ENCODE measurements around the gene STPG4. TPM values are rescaled to one million over a fixed set of nuclear protein-coding genes. Genes with fewer than 3 reads are reported as not detected.

Gene STPG4
- total and polyA plus RNA-seq, 12 donors, result 0.06 to 0.45 (median 0.44) TPM; not detected in 9

- Histone ChIP-seq H3K4me1 (peaks cover 23 to 76% (median 64%) of the 10 kb centered on the region in 9 donors), H3K27ac (peak overlapping the region in 9 of 10 donors; percentile 3 to 78 (median 63)), H3K9me3 (no peaks in the 10 kb centered on the region), H3K27me3 (no peaks in the 10 kb centered on the region), H3K4me3 (no peak overlapping the region), H3K36me3 (no peaks in the 10 kb centered on the region)
- intact Hi-C loops (cut with DNase I), result loop anchor here in 3 of 10 donors (5.0 to 10.0 kb wide), 2 partner anchors 84 to 186 kb away; no protein-coding TSS in a partner anchor
- ATAC-seq (peak; percentile 74 to 87 (median 82)), DNase-seq (peak in 1 of 2 donors; percentile 75)
- TF ChIP-seq, protein P1, sequence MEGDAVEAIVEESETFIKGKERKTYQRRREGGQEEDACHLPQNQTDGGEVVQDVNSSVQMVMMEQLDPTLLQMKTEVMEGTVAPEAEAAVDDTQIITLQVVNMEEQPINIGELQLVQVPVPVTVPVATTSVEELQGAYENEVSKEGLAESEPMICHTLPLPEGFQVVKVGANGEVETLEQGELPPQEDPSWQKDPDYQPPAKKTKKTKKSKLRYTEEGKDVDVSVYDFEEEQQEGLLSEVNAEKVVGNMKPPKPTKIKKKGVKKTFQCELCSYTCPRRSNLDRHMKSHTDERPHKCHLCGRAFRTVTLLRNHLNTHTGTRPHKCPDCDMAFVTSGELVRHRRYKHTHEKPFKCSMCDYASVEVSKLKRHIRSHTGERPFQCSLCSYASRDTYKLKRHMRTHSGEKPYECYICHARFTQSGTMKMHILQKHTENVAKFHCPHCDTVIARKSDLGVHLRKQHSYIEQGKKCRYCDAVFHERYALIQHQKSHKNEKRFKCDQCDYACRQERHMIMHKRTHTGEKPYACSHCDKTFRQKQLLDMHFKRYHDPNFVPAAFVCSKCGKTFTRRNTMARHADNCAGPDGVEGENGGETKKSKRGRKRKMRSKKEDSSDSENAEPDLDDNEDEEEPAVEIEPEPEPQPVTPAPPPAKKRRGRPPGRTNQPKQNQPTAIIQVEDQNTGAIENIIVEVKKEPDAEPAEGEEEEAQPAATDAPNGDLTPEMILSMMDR (IDR thresholded peaks at IDR 0.05), result peak in 5 of 9 donors; percentile 11 to 40 (median 34)
- WGBS, 2 donors, result 33 to 34% methylated on average over 5 of the region's 5 CpGs
Observed at GRCh38 chr2:47088371-47089082, 66.6 kb downstream of the STPG4 start.

- H3K27ac ChIP-seq, result peak overlapping the region in 9 of 10 donors; percentile 22 to 85 (median 44)
- no peak for ATAC-seq
- 81 to 84% methylated on average over 3 of the region's 3 CpGs for WGBS, 2 donors
- H3K4me1 ChIP-seq, result peaks cover 24 to 89% (median 74%) of the 10 kb centered on the region in 9 donors
- no peaks in the 10 kb centered on the region for H3K9me3 ChIP-seq
- no peak overlapping the region for H3K4me3 ChIP-seq
- DNase-seq, result no peak
- no peaks in the 10 kb centered on the region for H3K27me3 ChIP-seq
- no peaks in the 10 kb centered on the region for H3K36me3 ChIP-seq
- TF ChIP-seq, protein P1 (IDR thresholded peaks at IDR 0.05), result no peak
- intact Hi-C loops (cut with DNase I), result loop anchor here in 3 of 10 donors (5.0 to 10.0 kb wide), 2 partner anchors 85 to 188 kb away; no protein-coding TSS in a partner anchor
Observed at GRCh38 chr2:47087051-47087450, 68.1 kb downstream of the STPG4 start.

GRCh38 chr2:47086571-47086970 is 68.5 kb downstream of the STPG4 start:
- ATAC-seq (no peak), DNase-seq (no peak)
- intact Hi-C loops (cut with DNase I), result loop anchor here in 3 of 10 donors (5.0 to 10.0 kb wide), 2 partner anchors 86 to 188 kb away; no protein-coding TSS in a partner anchor

GRCh38 chr2:47086054-47086471 is 69.0 kb downstream of the STPG4 start:
- Histone ChIP-seq H3K36me3 (no peaks in the 10 kb centered on the region), H3K27ac (peak overlapping the region in 9 of 10 donors; percentile 22 to 85 (median 56)), H3K4me3 (peak overlapping the region in 2 of 10 donors; percentile 13 to 44), H3K27me3 (no peaks in the 10 kb centered on the region), H3K4me1 (peaks cover 24 to 81% (median 72%) of the 10 kb centered on the region in 9 donors), H3K9me3 (no peaks in the 10 kb centered on the region)
- ATAC-seq, result peak in 2 of 8 donors; percentile 11 to 20
- TF ChIP-seq, protein P1 (IDR thresholded peaks at IDR 0.05), result no peak
- intact Hi-C loops (cut with DNase I), result loop anchor here in 3 of 10 donors (5.0 to 10.0 kb wide), 2 partner anchors 86 to 189 kb away; no protein-coding TSS in a partner anchor
- no peak for DNase-seq
- 25 to 36% methylated on average over 9 of the region's 9 CpGs for WGBS, 2 donors

More at GRCh38 chr2:47086571-47086970, 68.5 kb downstream of the STPG4 start:
- H3K36me3 ChIP-seq, result no peaks in the 10 kb centered on the region
- H3K27me3 ChIP-seq, result no peaks in the 10 kb centered on the region
- no peaks in the 10 kb centered on the region for H3K9me3 ChIP-seq
- peak overlapping the region in 9 of 10 donors; percentile 22 to 85 (median 44) for H3K27ac ChIP-seq
- TF ChIP-seq, protein P1 (IDR thresholded peaks at IDR 0.05), result no peak
- no peak overlapping the region for H3K4me3 ChIP-seq
- peaks cover 24 to 86% (median 74%) of the 10 kb centered on the region in 9 donors for H3K4me1 ChIP-seq
- WGBS, 2 donors, result 69 to 72% methylated on average over 6 of the region's 6 CpGs

Measured in heart right ventricle (tissue), 16 donors.